GM21717 (cell line): ENCODE results near the gene AARS2.

Source experiments
- ATAC-seq: cut with Tn5 transposase; IDR thresholded peaks from one replicate; pipeline ENCODE4 v1.9.1; 2021; ENCODE audit warnings: mild to moderate bottlenecking, moderate library complexity; ENCODE audit not compliant: unreplicated experiment

Gene AARS2

DNA sequence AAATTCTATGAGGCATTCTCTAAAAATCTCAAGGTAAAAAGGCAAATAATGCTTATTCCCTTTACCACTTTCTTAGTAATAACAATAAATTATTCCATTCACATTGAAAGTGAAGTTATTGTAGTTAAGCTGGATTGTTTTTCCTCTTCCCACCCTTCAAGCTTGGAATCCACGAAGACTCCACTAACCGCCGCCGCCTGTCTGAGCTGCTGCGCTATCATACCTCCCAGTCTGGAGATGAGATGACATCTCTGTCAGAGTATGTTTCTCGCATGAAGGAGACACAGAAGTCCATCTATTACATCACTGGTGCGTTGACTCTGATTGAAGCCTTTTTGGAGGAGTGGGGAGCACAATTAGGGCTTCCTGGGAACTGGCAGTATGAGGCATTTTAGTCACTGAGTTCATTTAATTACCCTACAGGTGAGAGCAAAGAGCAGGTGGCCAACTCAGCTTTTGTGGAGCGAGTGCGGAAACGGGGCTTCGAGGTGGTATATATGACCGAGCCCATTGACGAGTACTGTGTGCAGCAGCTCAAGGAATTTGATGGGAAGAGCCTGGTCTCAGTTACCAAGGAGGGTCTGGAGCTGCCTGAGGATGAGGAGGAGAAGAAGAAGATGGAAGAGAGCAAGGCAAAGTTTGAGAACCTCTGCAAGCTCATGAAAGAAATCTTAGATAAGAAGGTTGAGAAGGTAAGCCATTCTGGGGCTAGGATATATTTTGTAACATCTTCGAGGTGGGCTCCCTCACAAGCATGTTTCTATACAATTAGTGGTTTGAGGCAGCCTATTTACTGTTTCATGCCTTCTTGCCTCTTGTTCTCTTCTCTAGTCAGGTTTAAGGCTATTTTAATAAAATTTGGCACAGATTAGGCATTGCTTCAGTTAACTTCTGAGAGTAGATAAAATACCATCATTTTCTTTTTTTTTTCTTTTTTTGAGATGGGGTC lies 61.3 kb downstream of the AARS2 start:
- no peak for ATAC-seq

- no peak for ATAC-seq
These were observed 62.4 kb downstream of the AARS2 start for GRCh38 chr6:44250718-44251123.

DNA sequence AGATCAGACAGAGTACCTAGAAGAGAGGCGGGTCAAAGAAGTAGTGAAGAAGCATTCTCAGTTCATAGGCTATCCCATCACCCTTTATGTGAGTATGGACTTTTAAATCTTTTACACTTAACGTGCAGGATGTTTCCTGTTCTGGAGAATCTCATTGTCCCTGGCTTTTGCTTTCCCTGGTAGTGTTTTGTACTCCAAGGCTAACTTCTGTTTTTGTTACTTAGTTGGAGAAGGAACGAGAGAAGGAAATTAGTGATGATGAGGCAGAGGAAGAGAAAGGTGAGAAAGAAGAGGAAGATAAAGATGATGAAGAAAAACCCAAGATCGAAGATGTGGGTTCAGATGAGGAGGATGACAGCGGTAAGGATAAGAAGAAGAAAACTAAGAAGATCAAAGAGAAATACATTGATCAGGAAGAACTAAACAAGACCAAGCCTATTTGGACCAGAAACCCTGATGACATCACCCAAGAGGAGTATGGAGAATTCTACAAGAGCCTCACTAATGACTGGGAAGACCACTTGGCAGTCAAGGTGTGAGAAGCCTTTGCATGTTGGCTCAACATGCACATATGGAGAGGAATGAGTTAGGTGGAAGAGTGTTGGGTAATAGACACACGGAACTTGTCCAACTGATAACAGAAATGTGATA lies 63.0 kb downstream of the AARS2 start:
- ATAC-seq: no peak
